Endodermal cell (in vitro differentiated cells): ENCODE measurements around the gene ZNF629. TPM values are rescaled to one million over a fixed set of nuclear protein-coding genes. Genes with fewer than 3 reads are reported as not detected.
"Not testable (repeated sequence)": the region's sequence is repeated elsewhere in the genome, so short reads cannot be mapped to it uniquely, and the experiment has no call there.

ENCODE experiments used
- DNase-seq: peaks from one replicate; pipeline ENCODE4 v3.0.0-alpha.2; 2017
- H3K27ac ChIP-seq: 2 replicates; pipeline ENCODE4 v1.5.1; 2013; ENCODE audit warnings: mild to moderate bottlenecking, low read depth, low read length, moderate library complexity
- H3K27me3 ChIP-seq: 2 replicates; pipeline ENCODE4 v1.6.1; 2013; ENCODE audit warnings: mild to moderate bottlenecking, low read length, moderate library complexity; ENCODE audit not compliant: insufficient read depth, control insufficient read depth, poor library complexity, severe bottlenecking
- H3K36me3 ChIP-seq: 2 replicates; pipeline ENCODE4 v1.7.0; 2013; ENCODE audit warnings: mild to moderate bottlenecking, low read length, moderate library complexity; ENCODE audit not compliant: control insufficient read depth, insufficient read depth
- H3K4me1 ChIP-seq: one replicate; pipeline ENCODE4 v1.7.0; 2013; ENCODE audit warnings: low read length; ENCODE audit not compliant: control insufficient read depth, insufficient read depth
- H3K4me3 ChIP-seq: 2 replicates; pipeline ENCODE4 v1.5.1; 2013; ENCODE audit warnings: mild to moderate bottlenecking, low read length, moderate library complexity
- H3K9ac ChIP-seq: 2 replicates; pipeline ENCODE4 v1.6.1; 2013; ENCODE audit warnings: mild to moderate bottlenecking, low read length, moderate library complexity; ENCODE audit not compliant: poor library complexity, severe bottlenecking; ENCODE audit errors: extremely low read depth
- H3K9me3 ChIP-seq: 2 replicates; pipeline ENCODE4 v1.6.1; 2013; ENCODE audit warnings: mild to moderate bottlenecking, low read length, moderate library complexity; ENCODE audit not compliant: control insufficient read depth
- H3K27ac Mint-ChIP-seq: 2 replicates; pipeline ENCODE4 v1.8.0; 2020; ENCODE audit warnings: mixed read lengths
- H3K27me3 Mint-ChIP-seq: 2 replicates; pipeline ENCODE4 v1.8.0; 2021; ENCODE audit warnings: mild to moderate bottlenecking, mixed read lengths; ENCODE audit not compliant: insufficient read depth
- H3K36me3 Mint-ChIP-seq: 2 replicates; pipeline ENCODE4 v1.8.0; 2020; ENCODE audit warnings: low read depth, mixed read lengths
- H3K4me1 Mint-ChIP-seq: 2 replicates; pipeline ENCODE4 v1.8.0; 2020; ENCODE audit warnings: mixed read lengths
- H3K4me3 Mint-ChIP-seq: 2 replicates; pipeline ENCODE4 v1.8.0; 2020; ENCODE audit warnings: mild to moderate bottlenecking, moderate library complexity, mixed read lengths
- H3K9me3 Mint-ChIP-seq: 2 replicates; pipeline ENCODE4 v1.8.0; 2020; ENCODE audit warnings: mild to moderate bottlenecking, mixed read lengths
- WGBS, 2 experiments: methylation state at CpG; one replicate each; pipeline versions ENCODE4 v1.1.5 to v1.1.7; 2013; ENCODE audit warnings: missing lambda C conversion rate in 2 of 2, mixed read lengths in 1 of 2; ENCODE audit not compliant: insufficient coverage in 1 of 2, insufficient read length in 1 of 2; 5-methylcytosine and 5-hydroxymethylcytosine counted together
- total RNA-seq, 2 donors: library from RNA; stranded (reverse); fragmentation: NEBNext Ultra II Directional in 1 of 2; extraction: Animal tissue kit (Norgen Biotek cat#: 25700) in 1 of 2; gene quantifications; 2 replicates in 1 of 2; 3 replicates in 1 of 2; pipeline ENCODE4 v1.2.1, GENCODE V29; 2021
- TF ChIP-seq, protein P1 (sequence below): fragments of 200-600 bp; sonication (generic); conservative IDR thresholded peaks from 2 replicates; pipeline ENCODE4 v1.5.0; 2021; ENCODE audit warnings: antibody characterized with exemption, mild to moderate bottlenecking

Gene ZNF629
- total RNA-seq, 2 donors from 2014 or later: 31.8 to 33.3 TPM

GRCh38 chr16:30820952-30821421 lies 34.0 kb upstream of the ZNF629 start:
- Histone ChIP-seq H3K27ac (no peak overlapping the region), H3K4me1 (no peaks in the 10 kb centered on the region), H3K27me3 (no peaks in the 10 kb centered on the region), H3K4me3 (no peak overlapping the region), H3K36me3 (no peaks in the 10 kb centered on the region), H3K9ac (no peak overlapping the region), H3K9me3 (no peaks in the 10 kb centered on the region)
- peaks cover 3% of the 10 kb centered on the region for H3K36me3 Mint-ChIP-seq
- no peak overlapping the region for H3K27ac Mint-ChIP-seq
- DNase-seq: no peak
- 91 to 94% methylated on average over 22 to 34 of the region's 34 CpGs for WGBS, 2 experiments
- no peaks in the 10 kb centered on the region for H3K4me1 Mint-ChIP-seq
- H3K27me3 Mint-ChIP-seq: peaks cover 15% of the 10 kb centered on the region
- H3K4me3 Mint-ChIP-seq: no peak overlapping the region
- TF ChIP-seq, protein P1, sequence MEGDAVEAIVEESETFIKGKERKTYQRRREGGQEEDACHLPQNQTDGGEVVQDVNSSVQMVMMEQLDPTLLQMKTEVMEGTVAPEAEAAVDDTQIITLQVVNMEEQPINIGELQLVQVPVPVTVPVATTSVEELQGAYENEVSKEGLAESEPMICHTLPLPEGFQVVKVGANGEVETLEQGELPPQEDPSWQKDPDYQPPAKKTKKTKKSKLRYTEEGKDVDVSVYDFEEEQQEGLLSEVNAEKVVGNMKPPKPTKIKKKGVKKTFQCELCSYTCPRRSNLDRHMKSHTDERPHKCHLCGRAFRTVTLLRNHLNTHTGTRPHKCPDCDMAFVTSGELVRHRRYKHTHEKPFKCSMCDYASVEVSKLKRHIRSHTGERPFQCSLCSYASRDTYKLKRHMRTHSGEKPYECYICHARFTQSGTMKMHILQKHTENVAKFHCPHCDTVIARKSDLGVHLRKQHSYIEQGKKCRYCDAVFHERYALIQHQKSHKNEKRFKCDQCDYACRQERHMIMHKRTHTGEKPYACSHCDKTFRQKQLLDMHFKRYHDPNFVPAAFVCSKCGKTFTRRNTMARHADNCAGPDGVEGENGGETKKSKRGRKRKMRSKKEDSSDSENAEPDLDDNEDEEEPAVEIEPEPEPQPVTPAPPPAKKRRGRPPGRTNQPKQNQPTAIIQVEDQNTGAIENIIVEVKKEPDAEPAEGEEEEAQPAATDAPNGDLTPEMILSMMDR: no peak
- H3K9me3 Mint-ChIP-seq: peaks cover 5% of the 10 kb centered on the region

DNA sequence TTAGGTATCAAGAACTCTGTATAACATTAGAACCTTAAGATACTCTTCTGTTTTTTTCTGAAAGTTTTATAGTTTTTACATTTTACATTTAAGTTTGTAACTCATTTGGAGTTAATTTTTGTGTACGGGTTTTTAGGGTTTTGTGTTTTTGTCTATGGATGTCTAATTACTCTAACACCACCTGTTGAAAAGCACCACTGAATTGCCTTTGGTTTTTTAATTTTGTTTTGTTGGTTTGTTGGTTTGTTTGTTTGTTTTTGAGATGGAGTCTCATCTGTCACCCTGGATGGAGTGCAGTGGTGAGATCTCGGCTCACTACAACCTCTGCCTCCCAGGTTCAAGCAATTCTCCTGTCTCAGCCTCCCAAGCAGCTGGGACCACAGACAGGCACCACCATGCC lies 29.8 kb upstream of the ZNF629 start:
- H3K27ac Mint-ChIP-seq: no peak overlapping the region
- peaks cover 19% of the 10 kb centered on the region for H3K27me3 Mint-ChIP-seq
- Histone ChIP-seq H3K4me1 (no peaks in the 10 kb centered on the region), H3K36me3 (no peaks in the 10 kb centered on the region), H3K27me3 (no peaks in the 10 kb centered on the region), H3K9me3 (no peaks in the 10 kb centered on the region), H3K4me3 (no peak overlapping the region), H3K9ac (no peak overlapping the region), H3K27ac (no peak overlapping the region)
- peaks cover 1% of the 10 kb centered on the region for H3K36me3 Mint-ChIP-seq
- peaks cover 6% of the 10 kb centered on the region for H3K4me1 Mint-ChIP-seq
- TF ChIP-seq, protein P1: no peak
- WGBS, 2 experiments: 90% methylated on average over 2 of the region's 2 CpGs; no CpG with 5 or more reads in 1 of the 2 experiments
- no peak overlapping the region for H3K4me3 Mint-ChIP-seq
- H3K9me3 Mint-ChIP-seq: peaks cover 5% of the 10 kb centered on the region
- no peak for DNase-seq

DNA sequence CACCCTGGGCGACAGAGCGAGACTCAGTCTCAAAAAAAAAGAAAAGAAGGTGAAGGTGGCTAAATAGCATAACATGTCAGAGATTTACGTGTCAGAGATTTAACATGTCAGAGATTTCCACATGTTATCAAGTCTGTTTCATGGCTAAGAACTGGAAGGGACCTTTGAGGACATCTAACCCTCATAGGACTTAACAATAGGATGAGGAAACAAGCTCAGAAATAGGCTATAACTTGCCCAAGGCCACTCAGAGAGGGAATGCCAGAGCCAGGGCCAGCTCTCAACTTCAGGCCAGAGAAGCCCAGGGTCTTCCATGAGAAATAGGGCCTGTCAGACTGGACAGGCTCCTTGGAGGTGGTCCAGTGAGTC lies 26.8 kb upstream of the ZNF629 start:
- H3K27ac ChIP-seq: no peak overlapping the region
- H3K4me1 ChIP-seq: no peaks in the 10 kb centered on the region
- no peaks in the 10 kb centered on the region for H3K9me3 ChIP-seq
- 77 to 99% methylated on average over 3 of the region's 3 CpGs for WGBS, 2 experiments
- Mint-ChIP-seq H3K4me3 (peak overlapping the region; percentile 43), H3K27ac (peak overlapping the region; percentile 83), H3K36me3 (no peaks in the 10 kb centered on the region), H3K4me1 (peaks cover 6% of the 10 kb centered on the region), H3K27me3 (peaks cover 28% of the 10 kb centered on the region), H3K9me3 (peaks cover 2% of the 10 kb centered on the region)
- peak overlapping the region; percentile 39 for H3K4me3 ChIP-seq
- TF ChIP-seq, protein P1: no peak
- H3K36me3 ChIP-seq: no peaks in the 10 kb centered on the region
- H3K27me3 ChIP-seq: no peaks in the 10 kb centered on the region
- H3K9ac ChIP-seq: no peak overlapping the region
- DNase-seq: no peak

DNA sequence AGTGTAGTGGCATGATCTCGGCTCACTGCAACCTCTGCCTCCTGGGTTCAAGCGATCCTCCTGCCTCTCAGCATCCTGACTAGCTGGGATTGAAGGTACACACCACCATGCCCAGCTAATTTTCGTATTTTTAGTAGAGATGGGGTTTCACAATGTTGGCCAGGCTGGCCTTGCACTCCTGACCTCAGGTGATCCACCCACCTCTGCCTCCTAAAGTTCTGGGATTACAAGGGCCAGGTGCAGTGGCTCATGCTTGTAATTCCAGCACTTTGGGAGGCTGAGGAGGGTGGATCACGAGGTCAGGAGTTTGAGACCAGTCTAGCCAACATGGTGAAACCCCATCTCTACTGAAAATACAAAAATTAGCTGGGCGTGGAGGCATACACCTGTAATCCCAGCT lies 22.7 kb upstream of the ZNF629 start:
- not testable (repeated sequence) for DNase-seq, H3K36me3 Mint-ChIP-seq, H3K9me3 ChIP-seq, H3K27me3 ChIP-seq, H3K4me3 ChIP-seq, H3K4me3 Mint-ChIP-seq, H3K27ac Mint-ChIP-seq, H3K9ac ChIP-seq, H3K27ac ChIP-seq, H3K36me3 ChIP-seq, H3K4me1 ChIP-seq, H3K9me3 Mint-ChIP-seq
- Mint-ChIP-seq H3K4me1 (peaks cover 16% of the 10 kb centered on the region), H3K27me3 (peaks cover 40% of the 10 kb centered on the region)
- 75 to 80% methylated on average over 3 to 5 of the region's 5 CpGs for WGBS, 2 experiments

DNA sequence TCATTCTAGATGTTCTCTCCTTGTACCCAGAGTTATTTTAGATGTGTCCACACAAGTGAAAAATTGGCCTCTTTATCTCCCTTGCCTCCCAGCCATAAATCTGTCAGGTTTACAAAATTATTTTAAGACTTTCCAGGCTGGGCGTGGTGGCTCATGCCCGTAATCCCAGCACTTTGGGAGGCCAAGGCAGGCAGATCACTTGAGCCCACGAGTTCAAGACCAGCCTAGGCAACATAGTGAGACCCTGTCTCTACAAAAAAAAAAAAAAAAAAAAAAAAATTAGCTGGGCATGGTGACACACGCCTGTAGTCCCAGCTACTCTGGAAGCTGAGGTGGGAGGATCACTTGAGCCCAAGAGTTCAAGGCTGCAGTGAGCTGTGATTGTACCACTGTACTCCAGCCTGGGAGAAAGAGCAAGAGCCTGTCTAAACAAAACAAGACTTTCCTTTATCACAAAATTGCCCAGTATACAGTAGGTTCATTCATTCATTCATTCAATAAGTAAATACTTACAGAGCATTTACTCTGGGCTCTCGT lies 22.0 kb upstream of the ZNF629 start:
- not testable (repeated sequence) for H3K9me3 Mint-ChIP-seq, H3K27me3 ChIP-seq

More for the DNA sequence above, 22.0 kb upstream of the ZNF629 start:
- H3K4me3 ChIP-seq, H3K36me3 Mint-ChIP-seq, H3K4me3 Mint-ChIP-seq, H3K9me3 ChIP-seq, H3K9ac ChIP-seq, DNase-seq, H3K27ac ChIP-seq, H3K4me1 ChIP-seq, H3K36me3 ChIP-seq, H3K27ac Mint-ChIP-seq: not testable (repeated sequence)
- whole genome bisulfite sequencing, 2 experiments: 63 to 80% methylated on average over 2 to 5 of the region's 5 CpGs
- H3K4me1 Mint-ChIP-seq: peaks cover 14% of the 10 kb centered on the region
- H3K27me3 Mint-ChIP-seq: peaks cover 42% of the 10 kb centered on the region
